Activated CD4-positive, alpha-beta T cell treated with anti-CD3 and anti-CD28 coated beads for 36 hours (primary cell): ENCODE results near the gene MYBPHL. TPM values are rescaled to one million over a fixed set of nuclear protein-coding genes. Genes with fewer than 3 reads are reported as not detected.

Experiments
- ATAC-seq: fragments of 200-7000 bp; cut with Tn5 transposase; one replicate; pipeline ENCODE4 v1.10.0; 2021; ENCODE audit warnings: mild to moderate bottlenecking, moderate library complexity
- CTCF ChIA-PET: fragments of 350-600 bp; sonication (Branson Sonifier 250); formaldehyde crosslinking; loops from one replicate; lab custom pipeline; 2021; ENCODE audit warnings: antibody characterized with exemption; lab: Charles Lee
- POLR2A ChIA-PET: fragments of 350-600 bp; sonication (Branson Sonifier 250); formaldehyde crosslinking; loops from one replicate; lab custom pipeline; 2021; ENCODE audit warnings: antibody characterized with exemption, inconsistent platforms; lab: Charles Lee
- DNase-seq: peaks from one replicate; pipeline ENCODE4 v3.0.0-alpha.2; 2020
- H3K27ac Mint-ChIP-seq: one replicate; pipeline ENCODE4 v1.8.0; 2021; ENCODE audit warnings: mixed read lengths
- H3K27me3 Mint-ChIP-seq: one replicate; pipeline ENCODE4 v1.8.0; 2021; ENCODE audit warnings: mixed read lengths
- H3K36me3 Mint-ChIP-seq: one replicate; pipeline ENCODE4 v1.8.0; 2021; ENCODE audit warnings: low read depth, mixed read lengths
- H3K4me1 Mint-ChIP-seq: one replicate; pipeline ENCODE4 v1.8.0; 2021; ENCODE audit warnings: mixed read lengths
- H3K4me3 Mint-ChIP-seq: one replicate; pipeline ENCODE4 v1.8.0; 2021; ENCODE audit warnings: mild to moderate bottlenecking, moderate library complexity, mixed read lengths
- H3K9me3 Mint-ChIP-seq: one replicate; pipeline ENCODE4 v1.8.0; 2021; ENCODE audit warnings: low read depth, mixed read lengths
- intact Hi-C, 2 experiments: fragments of 100-400 bp; cut with DNase I in 1 of 2; cut with micrococcal nuclease in 1 of 2; formaldehyde crosslinking; loops; one replicate each; pipeline versions ENCODE4 v1.14.2 to v1.15.1; 2022 to 2024; cut with DNase I, micrococcal nuclease
- total RNA-seq, 2 experiments: library from RNA; stranded (reverse); gene quantifications; one replicate each; pipeline ENCODE4 v1.2.3, GENCODE V29; 2021

The MYBPHL gene
- total RNA-seq, 2 experiments from 2014 or later = not detected

DNA sequence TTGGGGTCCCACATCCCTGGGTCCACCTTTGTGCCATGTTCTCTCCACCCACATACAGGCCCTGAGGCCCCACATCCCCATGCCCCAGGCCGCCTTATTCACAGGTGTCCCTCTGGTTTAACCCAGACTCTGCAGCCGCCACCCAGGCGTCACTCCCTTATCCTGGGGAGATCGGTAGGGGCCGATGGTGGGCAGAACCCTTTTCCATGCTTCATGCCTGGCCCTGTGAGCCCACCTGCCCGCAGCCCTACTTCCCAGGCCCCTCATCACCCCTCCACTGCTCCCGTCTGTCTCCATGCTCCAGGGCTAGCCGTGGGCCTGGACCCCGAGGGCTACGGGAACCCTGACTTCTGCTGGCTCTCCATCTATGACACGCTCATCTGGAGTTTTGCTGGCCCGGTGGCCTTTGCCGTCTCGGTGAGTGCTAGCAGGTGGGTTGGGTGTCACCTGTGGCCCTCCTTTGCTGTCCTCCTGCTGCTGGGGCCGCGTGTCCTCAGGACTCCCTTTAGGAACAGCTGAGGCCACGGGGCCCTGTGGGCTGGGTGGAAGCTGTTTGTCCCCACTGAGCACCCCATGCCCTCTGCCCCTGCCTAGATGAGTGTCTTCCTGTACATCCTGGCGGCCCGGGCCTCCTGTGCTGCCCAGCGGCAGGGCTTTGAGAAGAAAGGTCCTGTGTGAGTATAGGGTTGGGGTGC, 36.0 kb downstream of the MYBPHL start:
- Mint-ChIP-seq H3K27me3 (no peaks in the 10 kb centered on the region), H3K36me3 (no peaks in the 10 kb centered on the region), H3K4me3 (no peak overlapping the region), H3K27ac (no peak overlapping the region), H3K9me3 (no peaks in the 10 kb centered on the region), H3K4me1 (peaks cover 3% of the 10 kb centered on the region)
- ATAC-seq = no peak
- ChIA-PET CTCF (interaction anchor here (0.5 kb wide), 1 partner anchor 270 kb away, joined by 4 read pairs; no protein-coding TSS in a partner anchor), POLR2A (no interaction called here)
- intact Hi-C loops = no loop called here
- DNase-seq = no peak

GRCh38 chr1:109269981-109270622, 36.7 kb downstream of the MYBPHL start:
- intact Hi-C loops = no loop called here

DNA sequence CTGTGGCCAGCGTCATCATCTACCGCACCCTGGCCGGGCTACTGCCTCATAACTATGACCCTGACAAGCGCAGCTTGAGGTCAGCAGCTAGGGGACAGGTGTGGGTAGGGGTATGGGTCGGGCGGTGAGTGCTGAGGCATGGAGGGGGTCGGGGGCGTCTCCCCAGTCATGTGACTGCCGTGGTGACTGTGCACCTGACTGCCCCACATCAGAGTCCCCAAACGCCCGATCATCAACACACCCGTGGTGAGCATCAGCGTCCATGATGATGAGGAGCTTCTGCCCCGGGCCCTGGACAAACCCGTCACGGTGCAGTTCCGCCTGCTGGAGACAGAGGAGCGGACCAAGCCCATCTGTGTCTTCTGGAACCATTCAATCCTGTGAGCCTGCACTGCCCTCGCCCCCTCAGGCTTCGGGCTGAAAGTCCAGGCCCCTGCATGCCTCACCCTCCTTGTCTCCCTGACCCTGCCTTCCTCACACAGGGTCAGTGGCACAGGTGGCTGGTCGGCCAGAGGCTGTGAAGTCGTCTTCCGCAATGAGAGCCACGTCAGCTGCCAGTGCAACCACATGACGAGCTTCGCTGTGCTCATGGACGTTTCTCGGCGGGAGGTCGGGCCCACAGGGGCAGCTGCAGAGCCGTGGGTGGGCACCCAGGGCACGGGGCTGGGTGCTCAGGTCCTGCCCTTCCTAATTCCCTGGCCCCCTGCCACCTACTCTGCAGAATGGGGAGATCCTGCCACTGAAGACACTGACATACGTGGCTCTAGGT, 37.4 kb downstream of the MYBPHL start:
- DNase-seq = no peak
- H3K27me3 Mint-ChIP-seq = no peaks in the 10 kb centered on the region
- no peak overlapping the region for H3K27ac Mint-ChIP-seq
- no peaks in the 10 kb centered on the region for H3K36me3 Mint-ChIP-seq
- peaks cover 3% of the 10 kb centered on the region for H3K4me1 Mint-ChIP-seq
- CTCF ChIA-PET = interaction anchor here (0.7 kb wide), 1 partner anchor 263 kb away, joined by 5 read pairs; no protein-coding TSS in a partner anchor
- POLR2A ChIA-PET = no interaction called here
- no peak for ATAC-seq
- H3K9me3 Mint-ChIP-seq = no peaks in the 10 kb centered on the region
- H3K4me3 Mint-ChIP-seq = no peak overlapping the region
- intact Hi-C loops = no loop called here

More at GRCh38 chr1:109269981-109270622, 36.7 kb downstream of the MYBPHL start:
- DNase-seq = no peak
- Mint-ChIP-seq H3K27ac (no peak overlapping the region), H3K27me3 (no peaks in the 10 kb centered on the region), H3K36me3 (no peaks in the 10 kb centered on the region), H3K4me3 (no peak overlapping the region), H3K4me1 (peaks cover 3% of the 10 kb centered on the region), H3K9me3 (no peaks in the 10 kb centered on the region)
- CTCF ChIA-PET = interaction anchor here (0.7 kb wide), 1 partner anchor 262 kb away, joined by 5 read pairs; no protein-coding TSS in a partner anchor
- POLR2A ChIA-PET = no interaction called here
- ATAC-seq = no peak

DNA sequence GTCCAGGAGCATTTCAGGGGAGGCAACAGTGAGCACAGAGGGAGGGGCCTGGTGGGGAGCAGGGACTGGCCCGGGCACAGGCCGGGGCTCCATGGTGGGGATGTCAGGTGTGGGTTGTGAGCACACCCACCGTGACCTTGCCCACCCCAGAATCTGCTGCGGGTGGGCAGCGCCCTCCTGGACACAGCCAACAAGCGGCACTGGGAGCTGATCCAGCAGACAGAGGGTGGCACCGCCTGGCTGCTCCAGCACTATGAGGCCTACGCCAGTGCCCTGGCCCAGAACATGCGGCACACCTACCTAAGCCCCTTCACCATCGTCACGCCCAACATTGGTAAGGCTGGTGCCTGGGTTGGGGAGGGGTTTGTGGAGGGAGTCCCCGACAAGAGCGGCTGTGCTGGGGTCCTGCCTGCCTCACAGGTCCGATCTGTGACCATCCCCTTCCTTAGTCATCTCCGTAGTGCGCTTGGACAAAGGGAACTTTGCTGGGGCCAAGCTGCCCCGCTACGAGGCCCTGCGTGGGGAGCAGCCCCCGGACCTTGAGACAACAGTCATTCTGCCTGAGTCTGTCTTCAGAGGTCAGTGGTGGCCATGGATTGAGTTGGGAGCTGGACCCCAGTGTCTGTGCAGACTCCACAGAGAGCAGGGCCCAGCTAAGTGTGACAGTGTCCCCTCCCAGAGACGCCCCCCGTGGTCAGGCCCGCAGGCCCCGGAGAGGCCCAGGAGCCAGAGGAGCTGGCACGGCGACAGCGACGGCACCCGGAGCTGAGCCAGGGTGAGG, 38.2 kb downstream of the MYBPHL start:
- DNase-seq (no peak), ATAC-seq (no peak)
- intact Hi-C loops = no loop called here
- Mint-ChIP-seq H3K4me1 (no peaks in the 10 kb centered on the region), H3K27ac (no peak overlapping the region), H3K27me3 (no peaks in the 10 kb centered on the region), H3K4me3 (no peak overlapping the region), H3K9me3 (no peaks in the 10 kb centered on the region), H3K36me3 (no peaks in the 10 kb centered on the region)
- CTCF ChIA-PET = interaction anchor here (0.9 kb wide), 1 partner anchor 14 kb away, joined by 4 read pairs; the partner anchor contains the start of gene PSRC1
- POLR2A ChIA-PET = no interaction called here

DNA sequence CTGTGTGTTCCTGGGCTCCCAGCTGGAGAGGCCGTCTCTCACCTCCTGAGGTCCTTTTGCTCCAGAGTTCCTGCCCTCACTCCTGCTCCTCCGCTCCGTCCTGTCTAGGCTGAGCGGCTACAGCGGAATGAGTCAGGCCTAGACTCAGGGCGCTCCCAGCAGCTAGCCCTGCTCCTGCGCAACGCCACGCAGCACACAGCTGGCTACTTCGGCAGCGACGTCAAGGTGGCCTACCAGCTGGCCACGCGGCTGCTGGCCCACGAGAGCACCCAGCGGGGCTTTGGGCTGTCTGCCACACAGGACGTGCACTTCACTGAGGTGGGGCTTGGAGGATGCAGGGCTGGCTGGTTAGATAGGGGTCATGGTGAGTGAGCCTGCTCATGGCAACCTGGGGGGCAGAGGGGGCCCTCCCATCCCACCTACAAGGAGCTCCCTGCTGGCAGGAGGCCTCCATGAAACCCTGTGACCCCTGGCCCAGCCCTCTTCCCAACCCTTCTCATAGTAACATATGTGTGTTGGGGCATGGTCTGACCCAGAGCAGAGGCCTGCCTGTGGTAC, 39.0 kb downstream of the MYBPHL start:
- DNase-seq = no peak
- ChIA-PET CTCF (interaction anchor here (0.9 to 1.7 kb wide), 2 partner anchors 9 to 15 kb away, joined by 4 read pairs; partner anchors contain the start of gene PSRC1), POLR2A (no interaction called here)
- ATAC-seq = no peak
- no peak overlapping the region for H3K4me3 Mint-ChIP-seq
- intact Hi-C loops = no loop called here
- no peaks in the 10 kb centered on the region for H3K27me3 Mint-ChIP-seq
- H3K9me3 Mint-ChIP-seq = no peaks in the 10 kb centered on the region
- no peaks in the 10 kb centered on the region for H3K4me1 Mint-ChIP-seq
- H3K27ac Mint-ChIP-seq = no peak overlapping the region
- peaks cover 2% of the 10 kb centered on the region for H3K36me3 Mint-ChIP-seq

GRCh38 chr1:109266965-109267364, 39.8 kb downstream of the MYBPHL start:
- POLR2A ChIA-PET = no interaction called here
- CTCF ChIA-PET = interaction anchor here (1.7 to 7.2 kb wide), 2 partner anchors 10 to 133 kb away, joined by 4 to 76 read pairs; partner anchors contain the start of gene SORT1
- no peaks in the 10 kb centered on the region for H3K27me3 Mint-ChIP-seq

GRCh38 chr1:109265741-109266330, 41.0 kb downstream of the MYBPHL start:
- CTCF ChIA-PET = interaction anchor here (0.6 to 7.2 kb wide), 4 partner anchors 19 to 586 kb away, joined by 3 to 76 read pairs (median 8); partner anchors contain the start of gene SORT1
- Mint-ChIP-seq H3K9me3 (no peaks in the 10 kb centered on the region), H3K4me3 (no peak overlapping the region), H3K4me1 (no peaks in the 10 kb centered on the region), H3K27ac (no peak overlapping the region), H3K27me3 (no peaks in the 10 kb centered on the region), H3K36me3 (peaks cover 2% of the 10 kb centered on the region)
- intact Hi-C loops = no loop called here
- ATAC-seq (no peak), DNase-seq (no peak)
- POLR2A ChIA-PET = no interaction called here

More at GRCh38 chr1:109266965-109267364, 39.8 kb downstream of the MYBPHL start:
- H3K27ac Mint-ChIP-seq = no peak overlapping the region
- peaks cover 2% of the 10 kb centered on the region for H3K36me3 Mint-ChIP-seq
- H3K4me1 Mint-ChIP-seq = no peaks in the 10 kb centered on the region
- ATAC-seq (no peak), DNase-seq (no peak)
- H3K4me3 Mint-ChIP-seq = no peak overlapping the region
- H3K9me3 Mint-ChIP-seq = no peaks in the 10 kb centered on the region
- intact Hi-C loops = no loop called here

GRCh38 chr1:109265016-109265415, 41.8 kb downstream of the MYBPHL start:
- H3K4me3 Mint-ChIP-seq = no peak overlapping the region
- H3K36me3 Mint-ChIP-seq = peaks cover 2% of the 10 kb centered on the region
- no peaks in the 10 kb centered on the region for H3K9me3 Mint-ChIP-seq
- DNase-seq (no peak), ATAC-seq (no peak)
- no peak overlapping the region for H3K27ac Mint-ChIP-seq
- H3K4me1 Mint-ChIP-seq = no peaks in the 10 kb centered on the region
- CTCF ChIA-PET = interaction anchor here (0.6 to 7.2 kb wide), 9 partner anchors 11 to 587 kb away, joined by 3 to 76 read pairs (median 3); partner anchors contain the start of gene SORT1
- POLR2A ChIA-PET = no interaction called here
- H3K27me3 Mint-ChIP-seq = no peaks in the 10 kb centered on the region
- intact Hi-C loops = no loop called here

DNA sequence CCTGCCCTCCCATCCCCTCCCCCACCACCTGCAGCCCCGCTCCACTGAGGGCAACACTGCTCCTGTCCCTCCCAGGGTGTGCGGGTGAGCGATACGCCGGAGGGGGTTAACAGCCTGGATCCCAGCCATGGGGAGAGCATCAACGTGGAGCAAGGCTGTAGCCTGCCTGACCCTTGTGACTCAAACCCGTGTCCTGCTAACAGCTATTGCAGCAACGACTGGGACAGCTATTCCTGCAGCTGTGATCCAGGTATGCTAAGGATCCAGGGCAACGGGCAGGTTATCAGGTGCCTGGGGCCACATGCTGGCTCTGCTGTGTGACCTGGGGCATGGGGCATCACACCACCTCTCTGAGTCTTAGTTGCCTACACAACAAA, 42.4 kb downstream of the MYBPHL start:
- intact Hi-C loops = loop anchor here in 1 of 2 experiments (5.0 kb wide), 1 partner anchor 62 kb away; no protein-coding TSS in a partner anchor
- ATAC-seq (no peak), DNase-seq (no peak)
- H3K4me1 Mint-ChIP-seq = no peaks in the 10 kb centered on the region
- ChIA-PET CTCF (interaction anchor here (0.6 to 7.2 kb wide), 14 partner anchors 11 to 268 kb away, joined by 3 to 76 read pairs (median 4); partner anchors contain the start of gene SORT1), POLR2A (no interaction called here)
- H3K27me3 Mint-ChIP-seq = no peaks in the 10 kb centered on the region
- no peak overlapping the region for H3K4me3 Mint-ChIP-seq
- no peak overlapping the region for H3K27ac Mint-ChIP-seq
- no peaks in the 10 kb centered on the region for H3K9me3 Mint-ChIP-seq
- peaks cover 2% of the 10 kb centered on the region for H3K36me3 Mint-ChIP-seq
